Stomach (tissue), 9 donors: ENCODE results near the gene GDF7. TPM values are rescaled to one million over a fixed set of nuclear protein-coding genes. Genes with fewer than 3 reads are reported as not detected.

Experiments
- DNase-seq, 2 donors: peaks; one replicate each; pipeline versions ENCODE4 v3.0.0 to v3.0.0-alpha.2; 2013 to 2019
- H3K27ac ChIP-seq, 5 donors: fragments of 200-600 bp in 4 of 5; sonication (generic) in 4 of 5; one replicate each; pipeline ENCODE4 v1.5.1; 2013 to 2019; ENCODE audit warnings: mild to moderate bottlenecking in 1 of 5, moderate library complexity in 1 of 5
- H3K27me3 ChIP-seq, 3 donors: fragments of 200-600 bp; sonication (generic); one replicate each; pipeline ENCODE4 v1.5.1; 2017 to 2019; ENCODE audit warnings: mixed run types in 1 of 3
- H3K36me3 ChIP-seq, 4 donors: fragments of 200-600 bp; sonication (generic); 1 replicate in 3 of 4; 2 replicates in 1 of 4; pipeline ENCODE4 v1.5.1; 2016 to 2019
- H3K4me1 ChIP-seq, 4 donors: fragments of 200-600 bp; sonication (generic); one replicate each; pipeline ENCODE4 v1.5.1; 2016 to 2019
- H3K4me3 ChIP-seq, 4 donors: fragments of 200-600 bp; sonication (generic) in 3 of 4; one replicate each; pipeline ENCODE4 v1.5.1; 2016 to 2019; ENCODE audit warnings: mild to moderate bottlenecking in 1 of 4
- H3K9me3 ChIP-seq, 4 donors: fragments of 200-600 bp; sonication (generic); one replicate each; pipeline ENCODE4 v1.5.1; 2016 to 2019
- EP300 ChIP-seq: sonication (generic); formaldehyde crosslinking; IDR thresholded peaks from one replicate; pipeline ENCODE4 v1.6.1; 2017; ENCODE audit warnings: antibody characterized with exemption
- POLR2A ChIP-seq, 4 donors: fragments of 450-650 bp; IDR thresholded peaks; one replicate each; pipeline ENCODE4 v1.6.1; 2016; ENCODE audit warnings: antibody characterized with exemption in 4 of 4, control low read depth in 2 of 4, mild to moderate bottlenecking in 1 of 4, moderate library complexity in 1 of 4
- POLR2AphosphoS5 ChIP-seq, 3 donors: sonication (generic); formaldehyde crosslinking; IDR thresholded peaks; one replicate each; pipeline ENCODE4 v1.6.1; 2016; ENCODE audit warnings: antibody characterized with exemption in 3 of 3
- WGBS, 5 donors: extraction: QIAGEN DNeasy Blood & Tissue Kit in 3 of 5; methylation state at CpG; one replicate each; pipeline versions ENCODE4 v1.1.5 to v1.1.7; 2013 to 2018; 5-methylcytosine and 5-hydroxymethylcytosine counted together
- intact Hi-C: fragments of 100-400 bp; cut with DNase I; formaldehyde crosslinking; loops from one replicate; pipeline ENCODE4 v1.15.1; 2023; ENCODE audit warnings: low total_unique reads
- polyA plus RNA-seq, 3 donors: library from polyadenylated mRNA; stranded (reverse); fragments of 200-250 nt; gene quantifications; one replicate each; pipeline ENCODE4 v1.2.3, GENCODE V29; 2013
- total RNA-seq, 5 donors: library from RNA; depleted of rRNA; stranded (reverse); fragments of >200 nt; gene quantifications; one replicate each; pipeline versions ENCODE4 v1.1.0 to v1.2.3, GENCODE V29; 2014 to 2016
- TF ChIP-seq, protein P1 (sequence below), 7 experiments: fragments of 450-650 bp in 4 of 7; fragments of 200-600 bp in 3 of 7; sonication (generic) in 3 of 7; IDR thresholded peaks; one replicate each; pipeline ENCODE4 v1.5.1; 2016 to 2019; ENCODE audit warnings: antibody characterized with exemption in 7 of 7, control low read depth in 2 of 7, mild to moderate bottlenecking in 1 of 7
- donor health status: healthy with polysubstance abuse.
- donor health status: Bipolar disorder and iron deficiency.
- donor health status: healthy.

GDF7 gene
- total and polyA plus RNA-seq, 8 donors = 0.10 to 1.3 (median 0.37) TPM; not detected in 3

DNA sequence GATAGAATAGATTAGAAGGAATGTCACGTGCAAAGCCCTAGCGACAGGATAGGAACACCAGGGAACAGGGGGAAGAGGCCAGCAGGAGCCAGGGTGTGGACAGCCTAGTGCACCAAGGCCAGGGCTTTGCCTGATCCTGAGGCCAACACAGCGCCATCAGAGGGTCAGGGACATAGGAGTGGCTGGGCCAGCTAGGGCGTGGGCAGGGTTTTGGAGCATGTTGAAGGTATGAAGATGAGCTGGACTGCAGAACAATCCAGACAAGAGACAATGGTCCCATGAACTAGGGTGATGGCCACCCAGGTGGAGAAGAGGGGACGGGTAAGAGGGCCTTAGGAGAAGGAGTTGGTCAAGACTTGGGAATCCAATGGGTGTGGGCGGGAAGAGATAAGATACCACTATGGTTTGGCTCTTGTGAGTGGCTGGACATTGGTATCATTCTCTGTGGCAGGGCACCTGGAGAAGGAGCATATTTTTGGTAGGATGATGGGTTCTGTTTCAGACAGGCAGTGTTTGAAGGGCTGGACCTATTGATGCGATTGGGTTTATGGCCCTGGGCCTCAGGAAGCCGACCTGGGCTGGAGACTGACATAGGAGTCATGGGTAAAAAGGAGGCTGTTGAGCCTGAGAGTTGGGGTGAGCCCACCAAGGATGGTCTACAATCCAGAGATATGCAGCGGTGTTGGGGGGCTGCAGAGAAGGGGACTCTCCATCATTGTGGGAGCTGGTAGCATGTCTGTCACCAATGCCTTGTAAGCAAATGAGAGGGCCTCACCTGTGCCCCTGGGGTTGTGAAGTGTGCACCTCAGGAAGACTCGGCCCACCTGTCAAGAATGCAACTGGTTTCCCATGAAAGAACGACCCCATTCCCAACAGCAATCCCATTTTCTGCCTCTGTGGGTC lies 14.0 kb upstream of the GDF7 start:
- no peak overlapping the region for H3K4me3 ChIP-seq
- DNase-seq = no peak
- whole genome bisulfite sequencing, 5 donors = 91 to 96% (median 95%) methylated on average over 10 to 11 of the region's 11 CpGs
- peaks cover 19 to 32% (median 31%) of the 10 kb centered on the region in 4 donors for H3K4me1 ChIP-seq
- no peak overlapping the region for H3K27ac ChIP-seq
- H3K27me3 ChIP-seq = no peaks in the 10 kb centered on the region
- no peaks in the 10 kb centered on the region for H3K36me3 ChIP-seq
- intact Hi-C loops = no loop called here
- TF ChIP-seq POLR2AphosphoS5 (IDR thresholded peaks at IDR 0.05) (no peak), POLR2A (IDR thresholded peaks at IDR 0.05) (no peak), EP300 (no peak)
- TF ChIP-seq, protein P1, sequence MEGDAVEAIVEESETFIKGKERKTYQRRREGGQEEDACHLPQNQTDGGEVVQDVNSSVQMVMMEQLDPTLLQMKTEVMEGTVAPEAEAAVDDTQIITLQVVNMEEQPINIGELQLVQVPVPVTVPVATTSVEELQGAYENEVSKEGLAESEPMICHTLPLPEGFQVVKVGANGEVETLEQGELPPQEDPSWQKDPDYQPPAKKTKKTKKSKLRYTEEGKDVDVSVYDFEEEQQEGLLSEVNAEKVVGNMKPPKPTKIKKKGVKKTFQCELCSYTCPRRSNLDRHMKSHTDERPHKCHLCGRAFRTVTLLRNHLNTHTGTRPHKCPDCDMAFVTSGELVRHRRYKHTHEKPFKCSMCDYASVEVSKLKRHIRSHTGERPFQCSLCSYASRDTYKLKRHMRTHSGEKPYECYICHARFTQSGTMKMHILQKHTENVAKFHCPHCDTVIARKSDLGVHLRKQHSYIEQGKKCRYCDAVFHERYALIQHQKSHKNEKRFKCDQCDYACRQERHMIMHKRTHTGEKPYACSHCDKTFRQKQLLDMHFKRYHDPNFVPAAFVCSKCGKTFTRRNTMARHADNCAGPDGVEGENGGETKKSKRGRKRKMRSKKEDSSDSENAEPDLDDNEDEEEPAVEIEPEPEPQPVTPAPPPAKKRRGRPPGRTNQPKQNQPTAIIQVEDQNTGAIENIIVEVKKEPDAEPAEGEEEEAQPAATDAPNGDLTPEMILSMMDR (IDR thresholded peaks at IDR 0.05) = no peak
- no peaks in the 10 kb centered on the region for H3K9me3 ChIP-seq

DNA sequence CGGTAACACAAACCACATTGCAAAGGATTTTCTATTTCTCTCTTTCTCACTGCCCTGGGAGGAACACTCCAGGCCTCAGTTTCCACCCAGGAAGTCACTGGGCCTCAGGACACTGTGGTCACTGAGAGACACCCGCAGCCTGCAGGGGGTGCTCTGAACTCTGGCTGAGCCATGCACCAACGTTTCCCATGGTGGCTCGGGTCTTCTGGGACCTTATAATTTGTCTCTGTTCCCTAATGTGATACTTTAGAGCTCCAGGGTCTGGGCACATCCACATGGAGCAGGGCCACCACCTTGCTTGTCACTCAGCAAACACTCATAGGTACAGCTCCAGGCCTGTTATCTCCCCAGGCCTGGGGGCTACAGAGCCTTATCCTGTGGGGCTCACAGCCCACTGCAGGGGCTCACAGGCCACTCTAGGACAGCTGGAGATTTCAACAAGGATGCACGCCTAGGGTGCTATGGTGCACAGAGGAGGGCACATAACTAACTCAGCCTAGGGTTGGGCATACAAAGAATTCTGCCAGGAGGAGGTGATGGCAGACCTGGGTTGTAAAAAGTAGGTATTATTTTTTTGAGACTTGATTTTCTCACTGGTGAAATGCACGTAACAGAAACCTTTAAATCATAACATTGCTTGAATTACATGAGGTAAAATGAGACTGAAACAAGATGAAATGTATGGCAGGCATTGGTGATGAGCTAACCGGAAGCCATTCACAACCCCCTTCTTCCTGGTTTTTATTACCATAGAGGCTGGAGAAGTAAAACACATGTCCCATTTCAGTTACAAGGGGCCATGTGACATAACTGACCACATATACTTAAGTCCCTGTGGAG lies 13.0 kb upstream of the GDF7 start:
- TF ChIP-seq POLR2A (IDR thresholded peaks at IDR 0.05) (no peak), EP300 (no peak), POLR2AphosphoS5 (IDR thresholded peaks at IDR 0.05) (no peak)
- TF ChIP-seq, protein P1 (IDR thresholded peaks at IDR 0.05) = no peak
- WGBS, 5 donors = 83 to 90% (median 88%) methylated on average over 7 of the region's 7 CpGs
- Histone ChIP-seq H3K27ac (no peak overlapping the region), H3K4me3 (no peak overlapping the region), H3K36me3 (no peaks in the 10 kb centered on the region), H3K27me3 (no peaks in the 10 kb centered on the region), H3K4me1 (peaks cover 18 to 22% (median 21%) of the 10 kb centered on the region in 4 donors), H3K9me3 (no peaks in the 10 kb centered on the region)
- no peak for DNase-seq
- intact Hi-C loops = no loop called here

DNA sequence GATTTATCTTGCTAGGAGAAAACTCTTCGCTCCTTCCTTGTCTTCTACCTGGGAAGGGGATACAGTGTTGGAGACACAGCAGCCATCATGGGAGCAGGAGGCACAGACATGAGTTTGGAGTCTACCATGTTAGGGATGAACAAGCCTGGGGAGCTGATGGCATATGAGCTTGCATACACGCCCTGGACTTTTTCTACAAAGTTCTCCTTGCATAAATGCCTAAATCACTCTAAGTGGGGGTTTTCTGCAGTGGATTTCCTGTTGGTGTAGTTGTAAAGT lies 12.5 kb upstream of the GDF7 start:
- DNase-seq = no peak
- WGBS, 5 donors = 86 to 99% (median 95%) methylated on average over 2 of the region's 2 CpGs
- H3K36me3 ChIP-seq = no peaks in the 10 kb centered on the region
- TF ChIP-seq EP300 = no peak
- TF ChIP-seq, protein P1 (IDR thresholded peaks at IDR 0.05) = no peak
- TF ChIP-seq POLR2AphosphoS5 (IDR thresholded peaks at IDR 0.05) = no peak
- no peak for TF ChIP-seq POLR2A (IDR thresholded peaks at IDR 0.05)
- H3K27me3 ChIP-seq = no peaks in the 10 kb centered on the region
- H3K27ac ChIP-seq = no peak overlapping the region
- H3K4me1 ChIP-seq = peaks cover 13 to 19% (median 16%) of the 10 kb centered on the region in 4 donors
- intact Hi-C loops = no loop called here
- H3K4me3 ChIP-seq = no peak overlapping the region
- no peaks in the 10 kb centered on the region for H3K9me3 ChIP-seq

DNA sequence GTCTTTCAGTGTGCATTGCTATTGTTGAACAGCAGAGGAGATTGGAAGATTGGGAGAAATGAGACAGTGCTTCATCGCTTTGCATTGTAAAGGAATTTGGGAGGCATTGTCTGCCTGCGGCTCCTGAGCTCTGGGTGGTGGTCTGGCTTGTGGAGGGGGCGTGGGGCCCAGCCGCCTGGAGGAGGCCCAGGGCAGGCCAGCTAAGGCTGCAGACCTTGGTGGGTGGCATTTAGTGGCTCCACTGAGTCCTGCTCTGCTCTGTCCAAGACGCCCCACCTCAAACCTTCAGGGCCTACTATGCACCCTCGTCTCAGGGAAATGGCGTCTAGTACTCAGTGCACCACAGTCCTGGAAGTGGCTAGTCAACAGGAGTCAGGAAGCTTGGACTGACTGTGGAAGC lies 10.4 kb upstream of the GDF7 start:
- intact Hi-C loops = no loop called here
- Histone ChIP-seq H3K27me3 (peaks cover 0 to 13% (median 1%) of the 10 kb centered on the region in 3 donors), H3K4me3 (no peak overlapping the region), H3K4me1 (peaks cover 2 to 10% (median 8%) of the 10 kb centered on the region in 4 donors), H3K9me3 (no peaks in the 10 kb centered on the region), H3K27ac (no peak overlapping the region), H3K36me3 (no peaks in the 10 kb centered on the region)
- DNase-seq = no peak
- 83 to 95% (median 87%) methylated on average over 6 to 7 of the region's 7 CpGs for WGBS, 5 donors
- TF ChIP-seq POLR2A (IDR thresholded peaks at IDR 0.05) = no peak
- TF ChIP-seq EP300 = no peak
- TF ChIP-seq, protein P1 (IDR thresholded peaks at IDR 0.05) = no peak
- no peak for TF ChIP-seq POLR2AphosphoS5 (IDR thresholded peaks at IDR 0.05)
